ENCODE data around the gene MLPH. TPM values are rescaled to one million over a fixed set of nuclear protein-coding genes. Genes with fewer than 3 reads are reported as not detected.
A peak's percentile ranks its signal among the peaks of the same experiment; 100 is the strongest.

The MLPH gene
- total RNA-seq, 1 donor from 2014 or later, result 22.5 TPM

- TF ChIP-seq CTCF (IDR thresholded peaks at IDR 0.05), result no peak
- Mint-ChIP-seq H3K27ac (ENCODE audit: unreplicated experiment) (no peak overlapping the region), H3K9me3 (ENCODE audit: unreplicated experiment) (no peaks in the 10 kb centered on the region), H3K4me1 (ENCODE audit: unreplicated experiment) (peaks cover 15% of the 10 kb centered on the region), H3K4me3 (ENCODE audit: unreplicated experiment) (no peak overlapping the region), H3K27me3 (ENCODE audit: unreplicated experiment) (no peaks in the 10 kb centered on the region), H3K36me3 (ENCODE audit: unreplicated experiment) (no peaks in the 10 kb centered on the region)
- no peak for DNase-seq (ENCODE audit: extremely low spot score, unreplicated experiment)
Measured at GRCh38 chr2:237577458-237577857, 90.4 kb downstream of the MLPH start.

- Mint-ChIP-seq H3K4me3 (ENCODE audit: unreplicated experiment) (no peak overlapping the region), H3K4me1 (ENCODE audit: unreplicated experiment) (peaks cover 12% of the 10 kb centered on the region), H3K27me3 (ENCODE audit: unreplicated experiment) (no peaks in the 10 kb centered on the region), H3K36me3 (ENCODE audit: unreplicated experiment) (no peaks in the 10 kb centered on the region), H3K9me3 (ENCODE audit: unreplicated experiment) (no peaks in the 10 kb centered on the region), H3K27ac (ENCODE audit: unreplicated experiment) (no peak overlapping the region)
- no peak for TF ChIP-seq CTCF (IDR thresholded peaks at IDR 0.05)
- DNase-seq (ENCODE audit: extremely low spot score, unreplicated experiment), result no peak
Measured at GRCh38 chr2:237577956-237578870, 91.2 kb downstream of the MLPH start.

- Mint-ChIP-seq H3K36me3 (ENCODE audit: unreplicated experiment) (no peaks in the 10 kb centered on the region), H3K4me1 (ENCODE audit: unreplicated experiment) (peaks cover 13% of the 10 kb centered on the region), H3K27me3 (ENCODE audit: unreplicated experiment) (no peaks in the 10 kb centered on the region), H3K4me3 (ENCODE audit: unreplicated experiment) (no peak overlapping the region), H3K27ac (ENCODE audit: unreplicated experiment) (no peak overlapping the region), H3K9me3 (ENCODE audit: unreplicated experiment) (no peaks in the 10 kb centered on the region)
- no peak for TF ChIP-seq CTCF (IDR thresholded peaks at IDR 0.05)
- no peak for DNase-seq (ENCODE audit: extremely low spot score, unreplicated experiment)
Measured at GRCh38 chr2:237581326-237581725, 94.3 kb downstream of the MLPH start.

- Mint-ChIP-seq H3K4me3 (ENCODE audit: unreplicated experiment) (peak overlapping the region; percentile 32), H3K9me3 (ENCODE audit: unreplicated experiment) (no peaks in the 10 kb centered on the region), H3K4me1 (ENCODE audit: unreplicated experiment) (peaks cover 13% of the 10 kb centered on the region), H3K27me3 (ENCODE audit: unreplicated experiment) (no peaks in the 10 kb centered on the region), H3K36me3 (ENCODE audit: unreplicated experiment) (no peaks in the 10 kb centered on the region), H3K27ac (ENCODE audit: unreplicated experiment) (no peak overlapping the region)
- peak; percentile 88 for TF ChIP-seq CTCF (IDR thresholded peaks at IDR 0.05)
- DNase-seq (ENCODE audit: extremely low spot score, unreplicated experiment), result no peak
Measured at GRCh38 chr2:237581751-237582746, 95.0 kb downstream of the MLPH start.

Measured in osteocyte (in vitro differentiated cells).